ENCODE results near the gene USP3.

- TF ChIP-seq RORB (CRISPR knock-in tag; IDR thresholded peaks at IDR 0.05): no peak
- no peak for TF ChIP-seq JUN (CRISPR knock-in tag; IDR thresholded peaks at IDR 0.05)
- no peak for TF ChIP-seq CTCF (IDR thresholded peaks at IDR 0.05)
- TF ChIP-seq USF2 (CRISPR knock-in tag; IDR thresholded peaks at IDR 0.05): no peak
- no peak for TF ChIP-seq TP53 (CRISPR knock-in tag; IDR thresholded peaks at IDR 0.05)
- no peak for TF ChIP-seq FOXK1 (CRISPR knock-in tag; IDR thresholded peaks at IDR 0.05)
- TF ChIP-seq NFE2L1 (CRISPR knock-in tag; IDR thresholded peaks at IDR 0.05): no peak
- TF ChIP-seq ZBTB43 (CRISPR knock-in tag; IDR thresholded peaks at IDR 0.05): no peak
Measured at GRCh38 chr15:63484433-63485186, 19.8 kb upstream of the USP3 start.
